ENCODE results near the gene PCDHGC4.

- TF ChIP-seq, protein P1, sequence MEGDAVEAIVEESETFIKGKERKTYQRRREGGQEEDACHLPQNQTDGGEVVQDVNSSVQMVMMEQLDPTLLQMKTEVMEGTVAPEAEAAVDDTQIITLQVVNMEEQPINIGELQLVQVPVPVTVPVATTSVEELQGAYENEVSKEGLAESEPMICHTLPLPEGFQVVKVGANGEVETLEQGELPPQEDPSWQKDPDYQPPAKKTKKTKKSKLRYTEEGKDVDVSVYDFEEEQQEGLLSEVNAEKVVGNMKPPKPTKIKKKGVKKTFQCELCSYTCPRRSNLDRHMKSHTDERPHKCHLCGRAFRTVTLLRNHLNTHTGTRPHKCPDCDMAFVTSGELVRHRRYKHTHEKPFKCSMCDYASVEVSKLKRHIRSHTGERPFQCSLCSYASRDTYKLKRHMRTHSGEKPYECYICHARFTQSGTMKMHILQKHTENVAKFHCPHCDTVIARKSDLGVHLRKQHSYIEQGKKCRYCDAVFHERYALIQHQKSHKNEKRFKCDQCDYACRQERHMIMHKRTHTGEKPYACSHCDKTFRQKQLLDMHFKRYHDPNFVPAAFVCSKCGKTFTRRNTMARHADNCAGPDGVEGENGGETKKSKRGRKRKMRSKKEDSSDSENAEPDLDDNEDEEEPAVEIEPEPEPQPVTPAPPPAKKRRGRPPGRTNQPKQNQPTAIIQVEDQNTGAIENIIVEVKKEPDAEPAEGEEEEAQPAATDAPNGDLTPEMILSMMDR (IDR thresholded peaks at IDR 0.05; ENCODE audit: poor library complexity): no peak
- TF ChIP-seq EZH2 (IDR thresholded peaks at IDR 0.05; ENCODE audit: borderline replicate concordance) (no peak), EZH2phosphoT487 (IDR thresholded peaks at IDR 0.05; ENCODE audit: low read depth, severe bottlenecking, unreplicated experiment) (no peak)
These were observed 37.5 kb downstream of the PCDHGC4 start for GRCh38 chr5:141522301-141522700.
